Gastroesophageal sphincter (tissue), 3 donors: ENCODE measurements around the gene CFAP61.

Experiments used
- EP300 ChIP-seq: sonication (generic); formaldehyde crosslinking; IDR thresholded peaks from one replicate; pipeline ENCODE4 v1.6.1; 2017; ENCODE audit warnings: antibody characterized with exemption, mild to moderate bottlenecking
- TF ChIP-seq, protein P1 (sequence below), 4 experiments: fragments of 200-600 bp in 2 of 4; fragments of 450-650 bp in 2 of 4; sonication (generic) in 1 of 4; IDR thresholded peaks; one replicate each; pipeline ENCODE4 v1.5.1; 2017 to 2019; ENCODE audit warnings: antibody characterized with exemption in 4 of 4, mild to moderate bottlenecking in 2 of 4, moderate library complexity in 2 of 4

- TF ChIP-seq, protein P1, sequence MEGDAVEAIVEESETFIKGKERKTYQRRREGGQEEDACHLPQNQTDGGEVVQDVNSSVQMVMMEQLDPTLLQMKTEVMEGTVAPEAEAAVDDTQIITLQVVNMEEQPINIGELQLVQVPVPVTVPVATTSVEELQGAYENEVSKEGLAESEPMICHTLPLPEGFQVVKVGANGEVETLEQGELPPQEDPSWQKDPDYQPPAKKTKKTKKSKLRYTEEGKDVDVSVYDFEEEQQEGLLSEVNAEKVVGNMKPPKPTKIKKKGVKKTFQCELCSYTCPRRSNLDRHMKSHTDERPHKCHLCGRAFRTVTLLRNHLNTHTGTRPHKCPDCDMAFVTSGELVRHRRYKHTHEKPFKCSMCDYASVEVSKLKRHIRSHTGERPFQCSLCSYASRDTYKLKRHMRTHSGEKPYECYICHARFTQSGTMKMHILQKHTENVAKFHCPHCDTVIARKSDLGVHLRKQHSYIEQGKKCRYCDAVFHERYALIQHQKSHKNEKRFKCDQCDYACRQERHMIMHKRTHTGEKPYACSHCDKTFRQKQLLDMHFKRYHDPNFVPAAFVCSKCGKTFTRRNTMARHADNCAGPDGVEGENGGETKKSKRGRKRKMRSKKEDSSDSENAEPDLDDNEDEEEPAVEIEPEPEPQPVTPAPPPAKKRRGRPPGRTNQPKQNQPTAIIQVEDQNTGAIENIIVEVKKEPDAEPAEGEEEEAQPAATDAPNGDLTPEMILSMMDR (IDR thresholded peaks at IDR 0.05), result no peak
- no peak for TF ChIP-seq EP300
These were observed 317.8 kb downstream of the CFAP61 start for GRCh38 chr20:20370094-20370575.
